Thoracic aorta (tissue), 2 donors: ENCODE results near the gene JPH3. TPM values are rescaled to one million over a fixed set of nuclear protein-coding genes. Genes with fewer than 3 reads are reported as not detected.

ENCODE experiments used
- ATAC-seq: fragments of 150-250 bp; one replicate; pipeline ENCODE4 v1.8.0; 2017; ENCODE audit warnings: low read depth; ENCODE audit not compliant: insufficient number of reproducible peaks, low FRiP score
- DNase-seq: peaks from one replicate; pipeline ENCODE4 v3.0.0-alpha.2; 2020; ENCODE audit warnings: low spot score
- H3K27ac ChIP-seq, 2 donors: fragments of 200-600 bp; sonication (generic); 1 replicate in 1 of 2; 2 replicates in 1 of 2; pipeline ENCODE4 v1.5.1; 2016; ENCODE audit warnings: mild to moderate bottlenecking in 2 of 2, moderate library complexity in 2 of 2
- H3K27me3 ChIP-seq: fragments of 200-600 bp; sonication (generic); replicated peaks from 2 replicates; pipeline ENCODE4 v1.6.0; 2016; ENCODE audit warnings: mild to moderate bottlenecking; ENCODE audit not compliant: insufficient read depth
- H3K36me3 ChIP-seq: fragments of 200-600 bp; sonication (generic); one replicate; pipeline ENCODE4 v1.5.1; 2016
- H3K4me1 ChIP-seq, 2 donors: fragments of 200-600 bp; sonication (generic); 1 replicate in 1 of 2; 2 replicates in 1 of 2; pipeline versions ENCODE4 v1.5.1 to v1.6.0; 2016; ENCODE audit warnings: low read depth in 2 of 2, mild to moderate bottlenecking in 1 of 2; ENCODE audit not compliant: control insufficient read depth in 1 of 2
- H3K4me3 ChIP-seq: fragments of 200-600 bp; sonication (generic); 2 replicates; pipeline ENCODE4 v1.5.1; 2016; ENCODE audit warnings: mild to moderate bottlenecking
- H3K9me3 ChIP-seq: fragments of 200-600 bp; sonication (generic); 2 replicates; pipeline ENCODE4 v1.5.1; 2016
- total RNA-seq, 2 donors: library from RNA; depleted of rRNA; stranded (reverse); fragments of >200 nt; gene quantifications; one replicate each; pipeline versions ENCODE4 v1.1.0 to v1.2.3, GENCODE V29; 2016
- TF ChIP-seq, protein P1 (sequence below): fragments of 200-600 bp; sonication (generic); IDR thresholded peaks from one replicate; pipeline ENCODE4 v1.5.1; 2019; ENCODE audit warnings: antibody characterized with exemption

JPH3 gene
- total RNA-seq, 2 donors from 2014 or later: not detected

- Histone ChIP-seq H3K4me3 (no peak overlapping the region), H3K36me3 (no peaks in the 10 kb centered on the region), H3K4me1 (no peaks in the 10 kb centered on the region), H3K9me3 (no peaks in the 10 kb centered on the region), H3K27me3 (no peaks in the 10 kb centered on the region), H3K27ac (no peak overlapping the region)
- TF ChIP-seq, protein P1, sequence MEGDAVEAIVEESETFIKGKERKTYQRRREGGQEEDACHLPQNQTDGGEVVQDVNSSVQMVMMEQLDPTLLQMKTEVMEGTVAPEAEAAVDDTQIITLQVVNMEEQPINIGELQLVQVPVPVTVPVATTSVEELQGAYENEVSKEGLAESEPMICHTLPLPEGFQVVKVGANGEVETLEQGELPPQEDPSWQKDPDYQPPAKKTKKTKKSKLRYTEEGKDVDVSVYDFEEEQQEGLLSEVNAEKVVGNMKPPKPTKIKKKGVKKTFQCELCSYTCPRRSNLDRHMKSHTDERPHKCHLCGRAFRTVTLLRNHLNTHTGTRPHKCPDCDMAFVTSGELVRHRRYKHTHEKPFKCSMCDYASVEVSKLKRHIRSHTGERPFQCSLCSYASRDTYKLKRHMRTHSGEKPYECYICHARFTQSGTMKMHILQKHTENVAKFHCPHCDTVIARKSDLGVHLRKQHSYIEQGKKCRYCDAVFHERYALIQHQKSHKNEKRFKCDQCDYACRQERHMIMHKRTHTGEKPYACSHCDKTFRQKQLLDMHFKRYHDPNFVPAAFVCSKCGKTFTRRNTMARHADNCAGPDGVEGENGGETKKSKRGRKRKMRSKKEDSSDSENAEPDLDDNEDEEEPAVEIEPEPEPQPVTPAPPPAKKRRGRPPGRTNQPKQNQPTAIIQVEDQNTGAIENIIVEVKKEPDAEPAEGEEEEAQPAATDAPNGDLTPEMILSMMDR: no peak
- ATAC-seq: no peak
- DNase-seq: no peak
Observed at GRCh38 chr16:87684106-87684677, 81.9 kb downstream of the JPH3 start.

GRCh38 chr16:87684711-87685404 is 82.5 kb downstream of the JPH3 start:
- H3K4me1 ChIP-seq: no peaks in the 10 kb centered on the region
- no peaks in the 10 kb centered on the region for H3K27me3 ChIP-seq

GRCh38 chr16:87685405-87685755 is 83.1 kb downstream of the JPH3 start:
- ATAC-seq (no peak), DNase-seq (no peak)
- Histone ChIP-seq H3K4me1 (no peaks in the 10 kb centered on the region), H3K4me3 (no peak overlapping the region), H3K9me3 (no peaks in the 10 kb centered on the region), H3K27ac (no peak overlapping the region), H3K36me3 (no peaks in the 10 kb centered on the region), H3K27me3 (no peaks in the 10 kb centered on the region)
- TF ChIP-seq, protein P1: no peak

More at GRCh38 chr16:87684711-87685404, 82.5 kb downstream of the JPH3 start:
- ATAC-seq (no peak), DNase-seq (no peak)
- no peak overlapping the region for H3K27ac ChIP-seq
- H3K9me3 ChIP-seq: no peaks in the 10 kb centered on the region
- TF ChIP-seq, protein P1: no peak
- no peak overlapping the region for H3K4me3 ChIP-seq
- H3K36me3 ChIP-seq: no peaks in the 10 kb centered on the region

GRCh38 chr16:87685766-87686165 is 83.5 kb downstream of the JPH3 start:
- H3K27me3 ChIP-seq: no peaks in the 10 kb centered on the region
- no peak overlapping the region for H3K4me3 ChIP-seq
- H3K9me3 ChIP-seq: no peaks in the 10 kb centered on the region
- DNase-seq: no peak
- TF ChIP-seq, protein P1: no peak
- H3K4me1 ChIP-seq: no peaks in the 10 kb centered on the region
- H3K36me3 ChIP-seq: no peaks in the 10 kb centered on the region
- H3K27ac ChIP-seq: no peak overlapping the region
- no peak for ATAC-seq

DNA sequence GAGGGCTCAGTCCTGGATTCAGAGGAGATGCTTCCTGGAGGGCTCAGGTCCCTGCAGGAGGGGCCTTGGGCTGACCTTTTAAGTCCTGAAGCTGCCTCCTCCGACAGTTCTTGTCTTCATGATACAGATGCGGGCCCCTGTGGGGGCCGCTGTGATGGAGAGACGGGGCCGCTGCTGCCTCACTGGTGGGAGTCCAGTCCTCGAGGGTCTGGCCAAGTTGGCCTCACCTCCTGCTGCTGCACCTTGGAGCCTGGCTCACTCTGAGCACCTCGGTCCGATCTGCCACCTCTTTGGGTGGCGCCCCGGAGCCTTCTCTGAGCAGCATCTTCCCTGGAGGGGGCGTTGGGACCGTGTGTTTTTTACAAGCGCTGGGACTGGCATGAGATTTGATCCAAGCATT is 84.4 kb downstream of the JPH3 start:
- H3K4me1 ChIP-seq: peaks cover 0 to 6% of the 10 kb centered on the region in 2 donors
- no peaks in the 10 kb centered on the region for H3K9me3 ChIP-seq
- H3K36me3 ChIP-seq: no peaks in the 10 kb centered on the region
- DNase-seq: no peak
- H3K4me3 ChIP-seq: no peak overlapping the region
- no peak overlapping the region for H3K27ac ChIP-seq
- H3K27me3 ChIP-seq: no peaks in the 10 kb centered on the region
- TF ChIP-seq, protein P1: no peak
- ATAC-seq: no peak
